ENCODE data around the gene AVPR2. TPM values are rescaled to one million over a fixed set of nuclear protein-coding genes. Genes with fewer than 3 reads are reported as not detected.

The AVPR2 gene
- 2.8 TPM for polyA plus RNA-seq (2012; ENCODE audit: insufficient read length, low read depth)

- TF ChIP-seq POLR2AphosphoS5 (IDR thresholded peaks at IDR 0.05; ENCODE audit: low read depth, low read length): no peak
- no peak for TF ChIP-seq REST (IDR thresholded peaks at IDR 0.05; ENCODE audit: insufficient read depth in 1 of 2, low read depth in 2 of 2, low read length in 2 of 2)
- no peak for TF ChIP-seq TAF1 (IDR thresholded peaks at IDR 0.05; ENCODE audit: borderline replicate concordance, insufficient read depth, low read length)
- no peak for TF ChIP-seq SIN3A (IDR thresholded peaks at IDR 0.05; ENCODE audit: borderline replicate concordance, insufficient read depth, low read length)
- TF ChIP-seq FOXP2 (optimal IDR thresholded peaks at IDR 0.05; ENCODE audit: borderline replicate concordance, extremely low read depth, extremely low read length, insufficient read depth): no peak
Observed at GRCh38 chrX:153903991-153904957, at the start of gene AVPR2. TSS of gene AVPR2 (plus strand) at chrX:153904673. CDS start at chrX:153905146, 473 bp downstream.

- TF ChIP-seq POLR2AphosphoS5 (IDR thresholded peaks at IDR 0.05; ENCODE audit: low read depth, low read length) (no peak), TAF1 (IDR thresholded peaks at IDR 0.05; ENCODE audit: borderline replicate concordance, insufficient read depth, low read length) (no peak), FOXP2 (optimal IDR thresholded peaks at IDR 0.05; ENCODE audit: borderline replicate concordance, extremely low read depth, extremely low read length, insufficient read depth) (no peak), REST (IDR thresholded peaks at IDR 0.05; ENCODE audit: insufficient read depth in 1 of 2, low read depth in 2 of 2, low read length in 2 of 2) (no peak), SIN3A (IDR thresholded peaks at IDR 0.05; ENCODE audit: borderline replicate concordance, insufficient read depth, low read length) (no peak)
Observed at GRCh38 chrX:153854702-153855101, 49.8 kb upstream of the AVPR2 start.

DNA sequence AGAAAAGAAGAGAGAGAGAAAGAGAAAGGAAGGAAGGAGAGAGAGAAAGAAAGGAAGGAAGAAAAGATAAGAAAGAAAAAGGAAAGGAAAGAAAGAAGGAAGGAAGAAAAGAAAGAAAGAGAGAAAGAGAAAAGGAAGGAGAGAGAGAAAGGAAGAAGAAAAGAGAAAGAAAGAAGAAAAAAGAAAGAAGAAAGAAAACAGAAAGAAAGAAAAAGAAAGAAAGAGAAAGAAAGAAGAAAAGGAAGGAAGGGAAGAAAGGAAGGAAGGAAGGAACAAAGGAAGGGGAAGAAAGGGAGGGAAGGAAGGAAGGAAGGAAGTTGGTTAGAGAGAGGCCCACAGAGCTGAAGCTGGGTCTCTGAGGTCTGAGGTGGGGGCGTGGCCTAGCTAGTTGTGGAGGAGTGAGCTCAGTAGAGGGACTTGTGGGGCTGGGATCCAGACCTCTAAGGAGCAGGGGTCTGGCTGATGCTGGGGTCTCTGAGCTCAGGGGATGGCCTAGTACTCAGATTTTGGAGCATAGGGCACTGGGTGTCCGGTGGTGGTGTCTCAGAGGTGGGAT is 47.0 kb upstream of the AVPR2 start:
- TF ChIP-seq REST (IDR thresholded peaks at IDR 0.05; ENCODE audit: insufficient read depth in 1 of 2, low read depth in 2 of 2, low read length in 2 of 2): no peak
- no peak for TF ChIP-seq SIN3A (IDR thresholded peaks at IDR 0.05; ENCODE audit: borderline replicate concordance, insufficient read depth, low read length)
- no peak for TF ChIP-seq TAF1 (IDR thresholded peaks at IDR 0.05; ENCODE audit: borderline replicate concordance, insufficient read depth, low read length)
- no peak for TF ChIP-seq POLR2AphosphoS5 (IDR thresholded peaks at IDR 0.05; ENCODE audit: low read depth, low read length)
- TF ChIP-seq FOXP2 (optimal IDR thresholded peaks at IDR 0.05; ENCODE audit: borderline replicate concordance, extremely low read depth, extremely low read length, insufficient read depth): no peak

GRCh38 chrX:153861151-153861550 is 43.3 kb upstream of the AVPR2 start:
- TF ChIP-seq FOXP2 (optimal IDR thresholded peaks at IDR 0.05; ENCODE audit: borderline replicate concordance, extremely low read depth, extremely low read length, insufficient read depth) (no peak), SIN3A (IDR thresholded peaks at IDR 0.05; ENCODE audit: borderline replicate concordance, insufficient read depth, low read length) (no peak), POLR2AphosphoS5 (IDR thresholded peaks at IDR 0.05; ENCODE audit: low read depth, low read length) (no peak), TAF1 (IDR thresholded peaks at IDR 0.05; ENCODE audit: borderline replicate concordance, insufficient read depth, low read length) (no peak), REST (IDR thresholded peaks at IDR 0.05; ENCODE audit: insufficient read depth in 1 of 2, low read depth in 2 of 2, low read length in 2 of 2) (no peak)
